ENCODE measurements around the gene TCF25.

TCF25 gene

DNA sequence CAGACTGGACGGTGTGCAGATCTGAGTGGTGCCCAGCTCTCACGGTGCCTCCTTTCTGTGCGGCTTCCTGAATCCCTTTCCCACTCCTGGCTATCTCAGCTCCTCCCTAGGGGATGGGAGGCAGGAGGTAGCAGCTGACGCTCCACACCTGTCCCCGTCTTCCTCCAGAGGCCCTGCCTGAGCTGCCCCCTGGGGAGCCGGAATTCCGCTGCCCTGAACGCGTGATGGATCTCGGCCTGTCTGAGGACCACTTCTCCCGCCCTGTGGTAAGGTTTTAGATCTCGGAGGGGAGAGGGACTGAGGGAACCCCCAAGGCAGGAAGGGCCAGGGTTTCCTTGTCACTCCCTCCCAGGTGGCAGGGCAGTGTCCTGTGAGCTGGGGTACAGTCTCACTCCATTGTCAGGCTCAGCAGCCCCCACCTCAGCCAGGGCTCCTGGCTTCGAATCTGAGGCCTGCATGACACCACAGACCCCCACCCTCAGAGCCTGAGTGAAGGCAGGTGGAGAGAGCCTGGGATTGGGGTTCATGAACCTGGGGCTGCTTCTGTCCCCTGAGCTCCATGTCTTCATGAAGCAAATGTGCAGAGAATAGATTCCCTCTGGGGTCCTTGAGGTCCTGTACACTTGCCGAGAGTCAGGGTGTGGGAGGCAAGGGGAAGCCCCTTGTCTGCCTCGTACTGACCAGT, 81.8 kb downstream of the TCF25 start:
- no peak for DNase-seq
- TF ChIP-seq POLR2A (IDR thresholded peaks at IDR 0.05; ENCODE audit: low read length) (no peak), GATA1 (IDR thresholded peaks at IDR 0.05; ENCODE audit: low read depth, low read length) (no peak)

DNA sequence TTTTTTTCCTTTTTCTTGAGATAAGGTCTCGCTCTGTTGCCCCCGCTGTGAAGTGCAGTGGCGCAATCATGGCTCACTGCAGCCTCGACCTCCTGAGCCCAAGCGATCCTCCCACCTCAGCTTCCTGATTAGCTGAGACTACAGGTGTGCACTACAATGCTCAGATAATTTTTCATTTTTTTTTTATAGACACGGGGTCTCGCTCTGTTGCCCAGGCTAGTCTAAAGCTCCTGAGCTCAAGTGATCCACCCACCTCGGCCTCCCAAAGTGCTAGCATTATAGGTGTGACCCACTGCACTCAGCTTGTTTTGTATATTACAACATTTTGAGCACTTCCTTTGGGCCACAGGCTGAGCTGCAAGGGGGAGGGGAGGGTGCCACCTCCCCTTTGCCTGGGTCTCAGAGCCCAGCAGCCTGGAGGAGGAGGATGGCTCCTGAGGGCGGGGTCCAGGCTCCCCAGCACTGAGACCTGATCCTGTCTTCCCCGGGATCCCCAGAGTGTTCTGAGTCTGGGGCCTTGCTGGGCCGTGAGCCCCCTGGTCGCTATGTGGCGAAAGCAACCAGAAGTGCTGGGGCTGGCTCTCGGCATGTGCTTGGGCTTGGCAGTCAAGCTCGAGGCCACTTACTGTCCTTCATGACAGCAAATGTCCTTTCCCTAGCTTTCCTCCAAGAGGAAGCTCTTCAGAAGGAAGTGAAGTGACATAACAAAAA, 83.3 kb downstream of the TCF25 start:
- DNase-seq = no peak
- TF ChIP-seq POLR2A (IDR thresholded peaks at IDR 0.05; ENCODE audit: low read length) = no peak
- no peak for TF ChIP-seq GATA1 (IDR thresholded peaks at IDR 0.05; ENCODE audit: low read depth, low read length)

DNA sequence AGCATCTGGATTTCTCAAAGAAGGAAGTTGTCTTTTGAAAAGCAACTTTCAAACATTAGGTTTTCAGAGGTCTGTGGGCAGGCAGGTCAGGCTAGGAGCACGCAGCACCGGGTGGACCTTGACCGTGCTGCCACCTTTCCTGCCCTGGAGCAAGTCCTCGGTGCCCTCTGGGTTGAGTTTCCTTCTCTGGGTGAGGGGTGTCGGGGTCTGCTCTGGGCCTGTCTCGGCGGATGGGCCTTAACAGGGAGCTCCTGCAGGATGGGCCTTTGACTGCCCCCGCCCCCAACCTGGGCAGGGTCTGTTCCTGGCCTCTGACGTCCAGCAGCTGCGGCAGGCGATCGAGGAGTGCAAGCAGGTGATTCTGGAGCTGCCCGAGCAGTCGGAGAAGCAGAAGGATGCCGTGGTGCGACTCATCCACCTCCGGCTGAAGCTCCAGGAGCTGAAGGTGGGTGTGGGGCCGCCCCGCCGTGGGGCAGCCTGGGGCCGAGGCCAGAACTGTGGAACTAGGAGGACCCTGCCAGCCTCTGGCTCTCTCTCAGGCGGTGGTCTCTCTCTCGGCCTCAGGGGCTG, 83.9 kb downstream of the TCF25 start:
- DNase-seq = no peak
- TF ChIP-seq POLR2A (IDR thresholded peaks at IDR 0.05; ENCODE audit: low read length) = no peak
- TF ChIP-seq GATA1 (IDR thresholded peaks at IDR 0.05; ENCODE audit: low read depth, low read length) = no peak

GRCh38 chr16:89958068-89958467, 84.7 kb downstream of the TCF25 start:
- peak; percentile 37 to 39 for DNase-seq
- TF ChIP-seq POLR2A (IDR thresholded peaks at IDR 0.05; ENCODE audit: low read length) (no peak), GATA1 (IDR thresholded peaks at IDR 0.05; ENCODE audit: low read depth, low read length) (no peak)

- TF ChIP-seq GATA1 (IDR thresholded peaks at IDR 0.05; ENCODE audit: low read depth, low read length) (no peak), POLR2A (IDR thresholded peaks at IDR 0.05; ENCODE audit: low read length) (no peak)
- no peak for DNase-seq
Observed at GRCh38 chr16:89958596-89958995, 85.2 kb downstream of the TCF25 start.

DNA sequence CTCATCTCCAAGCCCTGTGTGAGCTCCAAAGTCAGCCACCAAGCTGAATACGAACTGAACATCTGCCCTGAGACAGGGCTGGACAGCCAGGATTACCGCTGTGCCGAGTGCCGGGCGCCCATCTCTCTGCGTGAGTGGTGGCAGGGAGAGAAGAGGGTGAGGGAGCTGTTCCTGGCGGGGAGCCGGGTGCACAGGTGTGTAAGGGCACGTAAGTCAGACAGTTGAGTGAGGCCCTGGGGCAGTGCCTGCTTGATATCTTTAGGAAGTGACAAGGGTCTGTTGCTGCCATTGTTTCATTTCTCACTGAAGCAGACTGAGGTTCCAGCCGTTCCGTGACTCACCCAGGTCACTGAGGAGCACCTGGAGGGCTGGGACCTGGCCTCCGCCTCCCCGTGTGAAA, 87.6 kb downstream of the TCF25 start:
- no peak for TF ChIP-seq GATA1 (IDR thresholded peaks at IDR 0.05; ENCODE audit: low read depth, low read length)
- no peak for TF ChIP-seq POLR2A (IDR thresholded peaks at IDR 0.05; ENCODE audit: low read length)
- no peak for DNase-seq

Data from erythroblast (primary cell).